ENCODE measurements around the gene MEGF11.

Gene MEGF11

GRCh38 chr15:65903296-65904073 lies 350.1 kb downstream of the MEGF11 start:
- H3K4me1 ChIP-seq: no peaks in the 10 kb centered on the region
- TF ChIP-seq CTCF (IDR thresholded peaks at IDR 0.05): no peak
- H3K36me3 ChIP-seq (ENCODE audit: control insufficient read depth, insufficient read depth, low read length): no peaks in the 10 kb centered on the region
- no peak overlapping the region for H3K4me3 ChIP-seq (ENCODE audit: low read depth, low read length)
- H3K79me2 ChIP-seq: no peaks in the 10 kb centered on the region
- no peaks in the 10 kb centered on the region for H3K27me3 ChIP-seq (ENCODE audit: control insufficient read depth, insufficient read depth, low read length)
- no peak overlapping the region for H3K4me2 ChIP-seq (ENCODE audit: low read length)
- no peak overlapping the region for H2AFZ ChIP-seq
- no peaks in the 10 kb centered on the region for H3K9me3 ChIP-seq (ENCODE audit: control insufficient read depth, low read length)
- H3K27ac ChIP-seq: no peak overlapping the region
- H3K9ac ChIP-seq: no peak overlapping the region

GRCh38 chr15:65902373-65902772 lies 351.2 kb downstream of the MEGF11 start:
- Histone ChIP-seq H3K9me3 (ENCODE audit: control insufficient read depth, low read length) (no peaks in the 10 kb centered on the region), H3K9ac (no peak overlapping the region), H3K36me3 (ENCODE audit: control insufficient read depth, insufficient read depth, low read length) (no peaks in the 10 kb centered on the region), H3K4me2 (ENCODE audit: low read length) (no peak overlapping the region), H3K27ac (no peak overlapping the region), H3K4me3 (ENCODE audit: low read depth, low read length) (no peak overlapping the region), H3K4me1 (no peaks in the 10 kb centered on the region), H3K79me2 (no peaks in the 10 kb centered on the region), H2AFZ (no peak overlapping the region), H3K27me3 (ENCODE audit: control insufficient read depth, insufficient read depth, low read length) (no peaks in the 10 kb centered on the region)
- no peak for TF ChIP-seq CTCF (IDR thresholded peaks at IDR 0.05)

GRCh38 chr15:65901836-65902235 lies 351.7 kb downstream of the MEGF11 start:
- H3K9me3 ChIP-seq (ENCODE audit: control insufficient read depth, low read length): no peaks in the 10 kb centered on the region
- H3K9ac ChIP-seq: no peak overlapping the region
- TF ChIP-seq CTCF (IDR thresholded peaks at IDR 0.05): no peak
- no peak overlapping the region for H2AFZ ChIP-seq
- no peaks in the 10 kb centered on the region for H3K4me1 ChIP-seq
- H3K27ac ChIP-seq: no peak overlapping the region
- H3K36me3 ChIP-seq (ENCODE audit: control insufficient read depth, insufficient read depth, low read length): no peaks in the 10 kb centered on the region
- no peak overlapping the region for H3K4me3 ChIP-seq (ENCODE audit: low read depth, low read length)
- H3K27me3 ChIP-seq (ENCODE audit: control insufficient read depth, insufficient read depth, low read length): no peaks in the 10 kb centered on the region
- H3K79me2 ChIP-seq: no peaks in the 10 kb centered on the region
- H3K4me2 ChIP-seq (ENCODE audit: low read length): no peak overlapping the region

- H3K36me3 ChIP-seq (ENCODE audit: control insufficient read depth, insufficient read depth, low read length): no peaks in the 10 kb centered on the region
- TF ChIP-seq CTCF (IDR thresholded peaks at IDR 0.05): no peak
- H3K4me1 ChIP-seq: no peaks in the 10 kb centered on the region
- no peak overlapping the region for H3K27ac ChIP-seq
- no peak overlapping the region for H3K4me3 ChIP-seq (ENCODE audit: low read depth, low read length)
- H3K79me2 ChIP-seq: no peaks in the 10 kb centered on the region
- H3K9me3 ChIP-seq (ENCODE audit: control insufficient read depth, low read length): no peaks in the 10 kb centered on the region
- H3K4me2 ChIP-seq (ENCODE audit: low read length): no peak overlapping the region
- H3K27me3 ChIP-seq (ENCODE audit: control insufficient read depth, insufficient read depth, low read length): no peaks in the 10 kb centered on the region
- H2AFZ ChIP-seq: no peak overlapping the region
- H3K9ac ChIP-seq: no peak overlapping the region
Observed at GRCh38 chr15:65901336-65901735, 352.2 kb downstream of the MEGF11 start.

GRCh38 chr15:65900488-65900887 lies 353.1 kb downstream of the MEGF11 start:
- Histone ChIP-seq H3K9ac (no peak overlapping the region), H3K4me3 (ENCODE audit: low read depth, low read length) (no peak overlapping the region), H3K27me3 (ENCODE audit: control insufficient read depth, insufficient read depth, low read length) (no peaks in the 10 kb centered on the region), H3K36me3 (ENCODE audit: control insufficient read depth, insufficient read depth, low read length) (no peaks in the 10 kb centered on the region), H3K27ac (no peak overlapping the region), H3K9me3 (ENCODE audit: control insufficient read depth, low read length) (no peaks in the 10 kb centered on the region), H2AFZ (no peak overlapping the region), H3K4me2 (ENCODE audit: low read length) (no peak overlapping the region), H3K79me2 (no peaks in the 10 kb centered on the region), H3K4me1 (no peaks in the 10 kb centered on the region)
- TF ChIP-seq CTCF (IDR thresholded peaks at IDR 0.05): no peak

Measured in parathyroid adenoma (tissue), 2 donors.